ENCODE measurements around the gene COL9A3.

DNA sequence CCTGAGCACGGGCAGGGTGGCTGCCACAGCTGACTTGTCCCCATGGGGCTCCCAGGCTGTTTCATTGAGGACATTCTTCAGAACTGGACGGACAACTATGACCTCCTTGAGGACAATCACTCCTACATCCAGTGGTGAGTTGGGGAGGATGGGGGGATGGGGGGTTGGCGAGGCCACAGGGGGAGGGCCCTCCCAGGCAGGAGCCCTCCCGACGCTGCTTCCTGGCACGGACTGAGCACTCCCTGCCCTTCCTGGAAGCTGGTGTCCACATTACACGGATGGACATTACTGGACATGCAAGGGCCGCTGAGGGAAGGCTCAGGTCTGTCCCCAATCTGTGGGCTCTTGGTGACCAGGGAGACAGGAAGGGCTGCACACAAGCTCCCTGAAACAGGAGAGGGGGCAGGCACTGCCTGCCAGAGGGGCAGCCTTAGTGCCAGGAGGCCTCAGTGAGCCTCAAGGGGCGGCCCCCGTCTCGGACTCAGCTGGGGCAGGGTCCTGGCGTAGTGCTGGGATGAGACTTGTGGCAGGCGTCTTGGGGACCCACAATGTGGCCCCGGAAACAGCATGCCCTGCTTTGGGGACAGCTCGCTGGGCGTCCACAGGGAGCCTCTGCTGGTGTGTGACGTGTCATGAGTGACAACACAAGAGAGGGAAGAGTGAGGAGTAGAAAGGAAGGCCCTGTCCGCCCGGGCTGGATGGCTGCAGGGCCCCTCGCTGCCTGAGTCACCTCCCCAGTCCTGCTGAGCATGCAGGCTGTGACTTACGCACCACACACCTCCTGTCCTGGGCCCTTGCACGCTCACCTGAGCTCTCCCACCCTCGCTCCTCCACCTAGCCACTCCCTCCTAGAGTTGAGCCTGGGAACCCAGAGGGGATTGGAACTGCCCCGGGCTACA is 7.1 kb upstream of the COL9A3 start:
- TF ChIP-seq POLR2A (IDR thresholded peaks at IDR 0.05) = no peak
- TF ChIP-seq, protein P1, sequence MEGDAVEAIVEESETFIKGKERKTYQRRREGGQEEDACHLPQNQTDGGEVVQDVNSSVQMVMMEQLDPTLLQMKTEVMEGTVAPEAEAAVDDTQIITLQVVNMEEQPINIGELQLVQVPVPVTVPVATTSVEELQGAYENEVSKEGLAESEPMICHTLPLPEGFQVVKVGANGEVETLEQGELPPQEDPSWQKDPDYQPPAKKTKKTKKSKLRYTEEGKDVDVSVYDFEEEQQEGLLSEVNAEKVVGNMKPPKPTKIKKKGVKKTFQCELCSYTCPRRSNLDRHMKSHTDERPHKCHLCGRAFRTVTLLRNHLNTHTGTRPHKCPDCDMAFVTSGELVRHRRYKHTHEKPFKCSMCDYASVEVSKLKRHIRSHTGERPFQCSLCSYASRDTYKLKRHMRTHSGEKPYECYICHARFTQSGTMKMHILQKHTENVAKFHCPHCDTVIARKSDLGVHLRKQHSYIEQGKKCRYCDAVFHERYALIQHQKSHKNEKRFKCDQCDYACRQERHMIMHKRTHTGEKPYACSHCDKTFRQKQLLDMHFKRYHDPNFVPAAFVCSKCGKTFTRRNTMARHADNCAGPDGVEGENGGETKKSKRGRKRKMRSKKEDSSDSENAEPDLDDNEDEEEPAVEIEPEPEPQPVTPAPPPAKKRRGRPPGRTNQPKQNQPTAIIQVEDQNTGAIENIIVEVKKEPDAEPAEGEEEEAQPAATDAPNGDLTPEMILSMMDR (IDR thresholded peaks at IDR 0.05) = no peak
